Measurements from ENCODE around the gene MAPKAPK3.

GRCh38 chr3:50609763-50610085 is 7.2 kb upstream of the MAPKAPK3 start:
- TF ChIP-seq JUN (IDR thresholded peaks at IDR 0.05; ENCODE audit: borderline replicate concordance, insufficient read depth, insufficient read length, low read depth), result no peak
- no peak for TF ChIP-seq POLR2AphosphoS5 (IDR thresholded peaks at IDR 0.05; ENCODE audit: insufficient read depth, low read depth, low read length)
- no peak for TF ChIP-seq CTCF (IDR thresholded peaks at IDR 0.05; ENCODE audit: extremely low read depth in 1 of 2, insufficient read depth in 1 of 2, low read depth in 1 of 2, low read length in 2 of 2)

Measured in endothelial cell of umbilical vein (primary cell).